NCI-H748 (cell line): ENCODE measurements around the gene GRM4.
"Not testable (repeated sequence)": the region's sequence is repeated elsewhere in the genome, so short reads cannot be mapped to it uniquely, and the experiment has no call there.

ENCODE experiments used
- DNase-seq: peaks from one replicate; lab custom pipeline; 2025; ENCODE audit not compliant: unreplicated experiment; lab: John Stamatoyannopoulos, UW

GRM4 gene

DNA sequence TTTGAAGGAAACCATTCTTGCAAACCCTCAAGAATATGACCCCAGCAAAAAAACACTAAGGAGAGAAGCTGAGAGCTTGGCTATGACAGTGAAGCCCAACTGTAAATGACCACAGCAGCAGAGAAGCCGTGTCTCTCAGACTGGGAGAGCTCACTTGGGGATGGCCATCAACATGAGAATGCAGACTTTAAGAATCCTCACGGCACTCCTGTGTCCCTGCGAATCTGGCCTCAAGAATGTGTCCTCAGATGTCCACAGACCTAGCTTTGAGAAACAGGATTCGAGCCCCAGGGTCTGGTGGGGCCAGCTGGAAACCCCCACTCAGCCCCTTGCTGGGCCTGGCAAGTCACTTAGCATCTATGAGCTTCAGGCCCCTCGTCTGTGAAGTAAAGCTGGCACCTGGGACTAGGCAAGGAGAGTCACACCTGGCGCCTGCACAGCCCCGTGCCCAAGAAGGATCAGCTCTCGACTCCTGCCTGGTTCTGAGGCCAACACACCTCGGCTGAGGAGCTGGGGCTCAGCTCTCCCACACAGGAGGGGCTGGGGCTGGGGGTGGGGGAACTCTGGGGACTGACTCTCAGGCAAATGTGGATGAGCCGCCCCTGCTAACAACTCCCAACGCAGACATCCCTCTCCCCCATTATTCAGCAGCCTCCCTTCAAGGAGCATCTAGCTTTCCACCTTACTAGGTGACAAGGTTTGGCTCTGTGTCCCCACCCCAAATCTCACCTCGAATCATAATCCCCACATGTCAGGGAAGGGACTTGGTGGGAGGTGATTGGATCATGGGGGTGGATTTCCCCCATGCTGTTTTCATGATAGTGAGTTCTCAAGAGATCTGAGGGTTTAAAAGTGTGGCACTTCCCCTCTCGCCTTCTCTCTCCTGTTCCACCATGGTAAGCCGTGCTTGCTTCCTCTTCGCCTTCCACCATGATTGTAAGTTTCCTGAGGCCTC, 97.7 kb downstream of the GRM4 start:
- DNase-seq = no peak

DNA sequence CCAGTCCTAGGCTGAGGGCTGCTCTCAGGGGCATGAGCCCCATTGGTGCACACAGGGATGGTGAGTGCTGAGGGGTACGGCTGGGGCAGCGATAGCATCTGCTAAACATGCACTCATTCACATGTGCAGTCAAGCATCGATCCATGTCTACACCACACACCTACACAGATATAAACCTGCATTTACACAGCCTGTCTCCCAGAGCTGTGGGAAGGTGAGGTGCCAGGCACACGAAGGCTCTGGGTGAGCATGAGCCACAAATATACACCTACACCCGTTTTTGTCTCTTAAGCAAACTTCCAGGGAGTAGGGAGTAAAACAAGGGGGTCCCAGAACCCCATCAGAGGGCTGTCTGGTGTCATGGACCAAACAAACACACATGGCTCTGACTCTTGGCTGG, 99.3 kb downstream of the GRM4 start:
- no peak for DNase-seq

DNA sequence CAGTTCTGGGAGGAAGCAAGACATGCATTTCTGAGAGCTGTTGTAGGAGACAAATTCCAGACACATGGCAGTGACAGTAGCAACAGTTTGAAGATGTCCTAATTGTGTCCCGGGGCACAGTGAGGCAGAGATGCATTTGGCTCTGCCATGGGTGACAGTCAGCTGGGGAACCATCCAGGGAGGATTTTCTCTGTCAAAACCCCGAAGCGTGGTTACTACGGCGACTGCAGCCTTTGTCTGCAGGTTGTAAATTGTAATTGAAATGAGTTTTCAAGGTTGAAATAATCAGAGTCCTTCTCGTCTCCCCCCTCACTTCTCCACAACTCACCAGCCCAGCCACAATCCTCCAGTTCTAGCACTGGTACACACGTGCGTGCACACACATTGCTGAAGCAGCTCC, 100.1 kb downstream of the GRM4 start:
- DNase-seq = no peak

DNA sequence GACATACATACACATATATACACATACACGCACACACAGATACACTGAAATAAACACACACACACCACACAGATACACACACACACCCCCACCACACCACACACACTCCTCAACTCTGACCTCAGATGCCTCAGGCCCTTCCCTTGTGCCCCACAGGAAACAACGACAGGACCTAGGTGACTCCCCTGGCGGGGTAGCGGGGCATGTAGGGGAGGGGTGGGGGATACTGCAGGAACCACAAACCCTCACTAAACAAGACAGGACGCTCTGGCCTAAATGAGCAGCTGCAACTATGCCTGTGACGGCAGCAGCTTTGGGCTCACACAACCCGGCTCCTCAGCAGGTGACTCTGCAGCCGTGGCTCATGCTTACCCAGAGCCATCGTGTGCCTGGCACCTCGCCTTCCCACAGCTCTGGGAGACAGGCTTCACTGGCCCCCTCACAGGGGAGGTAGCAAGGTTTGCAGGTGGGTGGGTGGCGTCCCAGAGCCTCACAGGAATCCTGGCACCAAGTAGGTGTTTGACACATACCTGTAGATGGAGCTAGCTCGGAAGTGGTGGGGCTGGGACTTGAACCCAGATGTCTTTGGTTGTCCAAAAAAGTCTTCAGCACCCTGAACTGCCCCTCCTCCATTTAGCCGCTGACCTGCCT, 100.8 kb downstream of the GRM4 start:
- DNase-seq = no peak

DNA sequence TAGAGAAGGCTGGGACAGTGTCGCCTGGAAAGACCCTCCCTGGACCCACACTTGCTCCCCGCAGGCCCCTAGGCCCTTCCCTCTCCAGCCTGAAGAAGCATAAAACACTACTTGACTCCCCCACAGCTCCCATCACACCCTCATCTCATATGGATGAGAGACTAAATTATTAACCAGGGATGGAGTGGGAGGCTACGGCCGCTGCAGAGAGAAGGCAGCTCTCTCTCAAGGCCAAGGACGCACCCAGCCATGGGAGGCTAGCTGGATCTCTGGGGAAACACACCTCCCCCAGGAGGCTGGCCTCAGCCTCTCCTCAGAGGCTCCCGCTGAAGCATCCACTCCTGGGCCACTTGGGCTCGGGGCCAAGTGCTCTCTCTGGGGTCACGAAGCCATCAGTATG, 102.5 kb downstream of the GRM4 start:
- no peak for DNase-seq

DNA sequence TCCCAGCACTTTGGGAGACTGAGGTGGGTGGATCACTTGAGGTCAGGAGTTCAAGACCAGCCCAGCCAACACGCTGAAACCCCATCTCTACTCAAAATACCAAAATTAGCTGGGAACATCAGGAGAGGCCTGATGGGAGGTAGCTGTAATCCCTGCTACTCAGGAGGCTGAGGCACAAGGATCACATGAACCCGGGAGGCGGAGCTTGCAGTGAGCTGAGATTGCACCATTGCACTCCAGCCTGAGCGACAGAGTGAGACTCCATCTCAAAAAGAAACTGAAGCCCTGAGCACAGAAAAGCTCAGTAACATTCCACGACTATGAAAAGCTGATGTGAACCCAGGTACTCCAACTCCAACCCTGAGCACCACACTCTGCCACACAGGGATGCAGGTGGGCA, 103.9 kb downstream of the GRM4 start:
- not testable (repeated sequence) for DNase-seq

- no peak for DNase-seq
Observed at GRCh38 chr6:34041385-34041784, 104.5 kb downstream of the GRM4 start.

GRCh38 chr6:34039943-34040342, 105.9 kb downstream of the GRM4 start:
- no peak for DNase-seq

- DNase-seq = no peak
Observed at GRCh38 chr6:34037151-34037550, 108.7 kb downstream of the GRM4 start.

DNA sequence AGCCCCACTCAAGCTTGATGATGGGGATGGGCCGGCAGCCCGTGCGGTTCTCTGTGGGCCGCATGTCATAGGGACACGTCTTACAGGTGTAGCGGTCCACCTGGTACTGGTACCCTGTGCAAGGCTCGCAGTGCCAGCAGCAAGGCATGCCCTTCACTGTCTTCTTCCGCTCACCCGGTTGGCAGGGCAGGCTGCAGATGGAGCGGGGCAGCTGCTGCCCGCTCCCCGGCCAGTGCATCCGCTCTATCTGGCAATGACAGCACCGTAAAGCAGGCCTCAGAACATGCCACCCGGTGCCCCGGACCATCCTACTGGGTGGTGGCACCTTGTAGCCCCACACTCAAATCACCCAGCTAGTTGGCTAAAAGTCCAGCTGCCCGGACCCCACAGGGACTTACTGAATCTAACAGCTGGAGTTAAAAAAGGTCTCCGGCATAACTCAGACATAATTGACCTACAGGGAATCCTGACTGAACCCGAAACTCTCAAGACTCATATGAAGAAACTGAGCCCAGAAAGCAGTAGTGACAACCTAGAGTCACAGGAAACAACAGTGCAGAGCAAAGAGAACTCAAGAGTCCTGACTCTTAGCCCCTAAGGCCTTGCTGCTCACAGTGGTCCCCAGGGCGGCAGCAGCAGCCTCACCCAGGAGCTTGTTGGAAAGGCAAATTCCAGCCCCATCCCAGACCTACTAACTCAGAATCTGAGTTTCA, 109.4 kb downstream of the GRM4 start:
- no peak for DNase-seq

DNA sequence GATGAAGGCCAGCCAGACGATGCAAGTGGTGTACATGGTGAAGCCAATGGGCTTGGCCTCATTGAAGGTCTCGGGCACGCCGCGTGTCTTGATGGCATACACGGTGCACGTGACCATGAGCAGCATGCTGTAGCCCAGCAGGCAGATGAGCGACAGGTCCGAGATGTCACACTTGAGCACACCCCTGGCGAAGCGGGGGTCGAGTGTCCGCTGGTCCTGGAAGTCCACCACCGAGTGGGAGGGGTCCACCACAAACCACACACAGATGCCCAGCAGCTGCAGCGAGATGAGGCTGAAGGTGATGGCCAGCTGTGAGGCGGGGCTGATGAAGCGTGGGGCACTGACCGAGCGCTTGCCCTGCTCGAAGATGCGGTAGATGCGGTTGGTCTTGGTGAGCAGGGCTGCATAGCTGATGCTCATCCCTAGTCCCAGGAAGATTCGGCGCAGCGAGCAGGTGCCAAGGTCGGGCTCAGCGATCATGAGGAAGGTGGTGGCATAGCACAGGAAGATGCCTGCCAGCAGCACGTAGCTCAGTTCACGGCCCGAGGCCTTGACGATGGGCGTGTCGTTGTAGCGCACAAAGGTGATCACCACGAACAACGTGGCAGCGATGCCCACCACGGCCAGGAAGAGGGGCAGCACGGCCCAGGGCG, 110.1 kb downstream of the GRM4 start:
- no peak for DNase-seq

GRCh38 chr6:34035161-34035560, 110.7 kb downstream of the GRM4 start:
- DNase-seq = no peak

DNA sequence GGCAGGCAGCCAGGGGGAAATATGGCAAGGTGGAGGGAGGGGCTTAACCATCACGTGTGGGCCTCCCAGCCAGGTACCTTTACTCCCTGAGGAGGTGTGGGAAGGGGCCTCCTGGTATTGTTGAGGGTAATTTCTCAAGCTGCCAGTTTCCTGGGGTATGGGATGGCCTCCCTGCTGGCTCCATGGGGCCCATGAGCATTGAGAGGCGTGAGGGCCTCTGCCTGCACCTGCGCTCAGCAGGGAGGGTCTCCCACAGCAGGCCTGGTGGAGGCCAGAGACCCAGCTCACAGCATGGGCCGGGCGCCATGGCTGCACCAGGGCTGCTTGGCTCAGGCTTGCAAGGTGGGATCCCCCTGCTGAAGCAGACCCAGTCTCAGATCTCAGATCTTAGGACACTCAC, 113.0 kb downstream of the GRM4 start:
- no peak for DNase-seq

DNA sequence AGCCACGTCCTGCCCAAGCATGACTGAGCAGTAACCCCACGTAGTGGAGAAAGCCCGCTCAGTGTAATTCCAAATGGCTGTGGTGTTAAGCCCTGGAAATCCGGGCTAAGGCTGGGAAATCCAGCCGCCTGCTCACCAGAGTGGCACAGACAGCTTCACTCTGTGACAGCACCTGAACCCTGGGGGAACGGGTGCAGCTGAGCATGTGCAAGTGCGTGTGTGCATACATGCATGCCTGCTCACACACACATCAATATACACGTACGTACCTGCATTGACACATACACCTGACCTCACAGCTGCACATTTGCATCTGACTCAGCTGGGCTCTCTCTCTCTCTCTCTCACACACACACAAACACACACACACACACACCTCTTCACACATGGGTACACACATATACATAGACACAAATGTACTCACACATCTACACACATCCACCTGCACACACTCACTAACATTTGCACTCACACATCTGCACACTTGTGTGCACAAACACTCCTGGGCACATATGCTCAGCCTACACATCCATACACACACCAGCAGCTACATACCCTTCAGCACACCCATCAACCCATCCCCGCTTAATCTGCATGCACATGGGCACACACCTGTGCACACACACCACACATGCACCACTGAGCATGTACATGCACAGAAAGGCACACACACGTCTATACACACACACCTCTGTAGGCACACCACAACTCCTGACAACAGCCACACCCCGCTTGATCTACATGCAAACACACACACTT, 114.1 kb downstream of the GRM4 start:
- DNase-seq = no peak

- DNase-seq = no peak
Observed at GRCh38 chr6:34030831-34031624, 114.9 kb downstream of the GRM4 start.

- DNase-seq = no peak
Observed at GRCh38 chr6:34029489-34030280, 116.2 kb downstream of the GRM4 start.

- DNase-seq = no peak
Observed at GRCh38 chr6:34028691-34029360, 117.1 kb downstream of the GRM4 start.

GRCh38 chr6:34027939-34028441, 117.9 kb downstream of the GRM4 start:
- no peak for DNase-seq
